GM18858 (cell line): ENCODE measurements around the gene ZNF654.
"Not testable (repeated sequence)": the region's sequence is repeated elsewhere in the genome, so short reads cannot be mapped to it uniquely, and the experiment has no call there.

Experiments used
- ATAC-seq: cut with Tn5 transposase; IDR thresholded peaks from one replicate; pipeline ENCODE4 v1.9.1; 2021; ENCODE audit not compliant: unreplicated experiment

Gene ZNF654

GRCh38 chr3:88058581-88059379, at the start of gene ZNF654, which contains the start of gene CGGBP1:
Gene ZNF654, plus strand, starts transcription at chr3:88059255. Its CDS starts 65 bp downstream, at chr3:88059320.
Gene CGGBP1, minus strand, starts transcription at chr3:88059005. Its CDS starts 3,029 bp downstream, at chr3:88055976.
- peak; percentile 91 for ATAC-seq

- ATAC-seq = no peak
These were observed 48.2 kb upstream of the ZNF654 start for GRCh38 chr3:88010810-88011209.

- ATAC-seq = no peak
These were observed 45.5 kb upstream of the ZNF654 start for GRCh38 chr3:88013592-88013991.

- not testable (repeated sequence) for ATAC-seq
These were observed 43.4 kb upstream of the ZNF654 start for GRCh38 chr3:88015656-88016055.

GRCh38 chr3:88019024-88019423, 40.0 kb upstream of the ZNF654 start:
- peak; percentile 99 for ATAC-seq

GRCh38 chr3:88025001-88025552, 34.0 kb upstream of the ZNF654 start:
- no peak for ATAC-seq

GRCh38 chr3:88028876-88029275, 30.2 kb upstream of the ZNF654 start:
- ATAC-seq = no peak

- no peak for ATAC-seq
These were observed 28.8 kb upstream of the ZNF654 start for GRCh38 chr3:88030210-88030609.

GRCh38 chr3:88031642-88032077, 27.4 kb upstream of the ZNF654 start:
- ATAC-seq = peak; percentile 75

GRCh38 chr3:88032245-88032644, 26.8 kb upstream of the ZNF654 start:
- ATAC-seq = no peak

GRCh38 chr3:88033079-88033478, 26.0 kb upstream of the ZNF654 start:
- ATAC-seq = no peak

- no peak for ATAC-seq
These were observed 25.2 kb upstream of the ZNF654 start for GRCh38 chr3:88033808-88034207.

- no peak for ATAC-seq
These were observed 24.4 kb upstream of the ZNF654 start for GRCh38 chr3:88034491-88035275.

- no peak for ATAC-seq
These were observed 22.8 kb upstream of the ZNF654 start for GRCh38 chr3:88036221-88036620.

GRCh38 chr3:88038566-88038965, 20.5 kb upstream of the ZNF654 start:
- ATAC-seq = no peak

- no peak for ATAC-seq
These were observed 18.5 kb upstream of the ZNF654 start for GRCh38 chr3:88040529-88040928.

GRCh38 chr3:88041005-88041404, 18.1 kb upstream of the ZNF654 start:
- ATAC-seq = no peak

- no peak for ATAC-seq
These were observed 14.6 kb upstream of the ZNF654 start for GRCh38 chr3:88044411-88044810.

- no peak for ATAC-seq
These were observed 12.3 kb upstream of the ZNF654 start for GRCh38 chr3:88046766-88047165.

GRCh38 chr3:88057630-88058305, 1.3 kb upstream of the ZNF654 start:
- ATAC-seq = no peak

- no peak for ATAC-seq
These were observed 812 bp upstream of the ZNF654 start for GRCh38 chr3:88058306-88058580.
